GM23248 (cell line): ENCODE data around the gene ANKRD42.

ENCODE experiments used
- EZH2 ChIP-seq: fragments of 200-600 bp; sonication (generic); IDR thresholded peaks from 2 replicates; pipeline ENCODE4 v1.6.1; 2018; ENCODE audit warnings: antibody characterized with exemption, mild to moderate bottlenecking; ENCODE audit not compliant: insufficient read depth, poor library complexity, severe bottlenecking
- EZH2phosphoT487 ChIP-seq: fragments of 200-600 bp; sonication (generic); IDR thresholded peaks from 2 replicates; pipeline ENCODE4 v1.6.1; 2018; ENCODE audit warnings: antibody characterized with exemption, moderate library complexity, mild to moderate bottlenecking, low read depth; ENCODE audit not compliant: insufficient read depth

- TF ChIP-seq EZH2phosphoT487 (no peak), EZH2 (no peak)
These were observed 31.8 kb upstream of the ANKRD42 start for GRCh38 chr11:83161610-83162199.
